Uterus (tissue), 2 donors: ENCODE results near the gene EPHB6.

ENCODE experiments used
- POLR2A ChIP-seq, 2 donors: fragments of 450-650 bp; IDR thresholded peaks; one replicate each; pipeline ENCODE4 v1.6.1; 2016; ENCODE audit warnings: antibody characterized with exemption in 2 of 2, mild to moderate bottlenecking in 1 of 2, moderate library complexity in 1 of 2
- TF ChIP-seq, protein P1 (sequence below), 4 experiments: fragments of 200-600 bp in 2 of 4; fragments of 450-650 bp in 2 of 4; sonication (generic) in 2 of 4; IDR thresholded peaks; one replicate each; pipeline ENCODE4 v1.5.1; 2016 to 2019; ENCODE audit warnings: antibody characterized with exemption in 4 of 4, mild to moderate bottlenecking in 2 of 4, moderate library complexity in 1 of 4

DNA sequence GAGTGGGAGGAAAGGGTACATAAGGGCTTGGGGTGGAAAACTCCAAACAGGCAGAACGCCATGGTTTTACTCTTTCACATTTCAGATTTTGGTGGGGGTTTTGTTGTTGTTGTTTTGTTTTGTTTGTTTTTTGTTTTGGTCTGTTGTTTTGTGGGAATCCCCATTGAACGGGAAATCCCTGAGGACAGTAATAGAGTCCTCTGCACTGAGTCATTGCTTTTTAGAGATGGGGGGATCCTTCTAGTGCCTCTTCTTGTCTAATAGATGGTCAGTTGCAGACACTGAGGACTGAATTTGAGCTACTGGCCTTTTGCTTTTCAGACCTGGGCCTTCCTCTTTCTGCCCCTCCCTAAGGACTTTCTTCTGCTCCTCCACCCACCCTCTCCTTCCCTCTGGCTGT lies 58.7 kb downstream of the EPHB6 start:
- TF ChIP-seq, protein P1, sequence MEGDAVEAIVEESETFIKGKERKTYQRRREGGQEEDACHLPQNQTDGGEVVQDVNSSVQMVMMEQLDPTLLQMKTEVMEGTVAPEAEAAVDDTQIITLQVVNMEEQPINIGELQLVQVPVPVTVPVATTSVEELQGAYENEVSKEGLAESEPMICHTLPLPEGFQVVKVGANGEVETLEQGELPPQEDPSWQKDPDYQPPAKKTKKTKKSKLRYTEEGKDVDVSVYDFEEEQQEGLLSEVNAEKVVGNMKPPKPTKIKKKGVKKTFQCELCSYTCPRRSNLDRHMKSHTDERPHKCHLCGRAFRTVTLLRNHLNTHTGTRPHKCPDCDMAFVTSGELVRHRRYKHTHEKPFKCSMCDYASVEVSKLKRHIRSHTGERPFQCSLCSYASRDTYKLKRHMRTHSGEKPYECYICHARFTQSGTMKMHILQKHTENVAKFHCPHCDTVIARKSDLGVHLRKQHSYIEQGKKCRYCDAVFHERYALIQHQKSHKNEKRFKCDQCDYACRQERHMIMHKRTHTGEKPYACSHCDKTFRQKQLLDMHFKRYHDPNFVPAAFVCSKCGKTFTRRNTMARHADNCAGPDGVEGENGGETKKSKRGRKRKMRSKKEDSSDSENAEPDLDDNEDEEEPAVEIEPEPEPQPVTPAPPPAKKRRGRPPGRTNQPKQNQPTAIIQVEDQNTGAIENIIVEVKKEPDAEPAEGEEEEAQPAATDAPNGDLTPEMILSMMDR (IDR thresholded peaks at IDR 0.05), result no peak
- TF ChIP-seq POLR2A (IDR thresholded peaks at IDR 0.05), result no peak
